SU-DHL-6 (cell line): Measurements from ENCODE around the gene MCU.
"Not testable (repeated sequence)": the region's sequence is repeated elsewhere in the genome, so short reads cannot be mapped to it uniquely, and the experiment has no call there.

ENCODE experiments used
- H2AFZ ChIP-seq: fragments of 200-600 bp; sonication (generic); 2 replicates; pipeline ENCODE4 v1.6.1; 2014; ENCODE audit warnings: low read depth, mild to moderate bottlenecking, moderate library complexity, mixed read lengths, antibody characterized with exemption, low read length; ENCODE audit not compliant: severe bottlenecking
- H3F3A ChIP-seq: fragments of 200-600 bp; shearing (Covaris generic); 2 replicates; pipeline ENCODE4 v1.6.0; 2016; ENCODE audit warnings: antibody characterized with exemption, mild to moderate bottlenecking; ENCODE audit not compliant: insufficient read depth
- H3K27ac ChIP-seq: fragments of 200-600 bp; sonication (generic); 2 replicates; pipeline ENCODE4 v1.5.1; 2016; ENCODE audit warnings: low read depth, mild to moderate bottlenecking, low read length, moderate library complexity, mixed read lengths
- H3K27me3 ChIP-seq: fragments of 200-600 bp; sonication (generic), shearing (Covaris generic); 2 replicates; pipeline ENCODE4 v1.6.0; 2014; ENCODE audit warnings: mild to moderate bottlenecking, low read length
- H3K36me3 ChIP-seq: fragments of 200-600 bp; sonication (generic); 2 replicates; pipeline ENCODE4 v1.6.1; 2014; ENCODE audit warnings: mild to moderate bottlenecking, low read length, mixed read lengths
- H3K4me2 ChIP-seq: fragments of 300-600, 200-600 bp; shearing (Covaris generic), sonication (generic); 2 replicates; pipeline ENCODE4 v1.6.0; 2014; ENCODE audit warnings: low read length, low read depth, mild to moderate bottlenecking; ENCODE audit not compliant: poor library complexity, severe bottlenecking
- H3K4me3 ChIP-seq: fragments of 200-600 bp; sonication (generic); 2 replicates; pipeline ENCODE4 v1.5.1; 2014; ENCODE audit warnings: antibody characterized with exemption, low read length, mild to moderate bottlenecking, mixed read lengths; ENCODE audit not compliant: insufficient read depth, poor library complexity, severe bottlenecking
- H3K79me2 ChIP-seq: fragments of 200-600 bp; sonication (generic); 2 replicates; pipeline ENCODE4 v1.6.1; 2014; ENCODE audit warnings: mild to moderate bottlenecking, low read length, moderate library complexity; ENCODE audit not compliant: insufficient read depth
- H3K9ac ChIP-seq: fragments of 200-600 bp; sonication (generic); 2 replicates; pipeline ENCODE4 v1.7.0; 2014; ENCODE audit warnings: mild to moderate bottlenecking, low read length
- H3K9me2 ChIP-seq: fragments of 200-600 bp; sonication (generic); replicated peaks from 2 replicates; pipeline ENCODE4 v1.6.1; 2014; ENCODE audit warnings: low read length; ENCODE audit not compliant: insufficient read depth
- H3K9me3 ChIP-seq: fragments of 200-600 bp; sonication (generic); 2 replicates; pipeline ENCODE4 v1.6.1; 2014; ENCODE audit warnings: low read length, mixed read lengths; ENCODE audit not compliant: insufficient read depth
- H4K20me1 ChIP-seq: fragments of 200-600 bp; sonication (generic); 2 replicates; pipeline ENCODE4 v1.6.1; 2014; ENCODE audit warnings: low read depth, mild to moderate bottlenecking, antibody characterized with exemption, low read length, moderate library complexity, mixed read lengths
- CTCF ChIP-seq: fragments of 200-600 bp; sonication (generic); IDR thresholded peaks from one replicate; pipeline ENCODE4 v1.5.1; 2017; ENCODE audit warnings: antibody characterized with exemption, mild to moderate bottlenecking, low read length, moderate library complexity; ENCODE audit not compliant: insufficient read depth, poor library complexity, severe bottlenecking
- EZH2phosphoT487 ChIP-seq: fragments of 200-600 bp; sonication (generic), shearing (Covaris generic); conservative IDR thresholded peaks from 2 replicates; pipeline ENCODE4 v1.6.1; 2018; ENCODE audit warnings: mild to moderate bottlenecking, antibody characterized with exemption, low read length, moderate library complexity, mixed read lengths

Gene MCU

GRCh38 chr10:72697716-72698115, 5.8 kb downstream of the MCU start:
- Histone ChIP-seq H3K9me2 (no peaks in the 10 kb centered on the region), H2AFZ (no peak overlapping the region), H3K9me3 (no peaks in the 10 kb centered on the region), H3F3A (peaks cover 11% of the 10 kb centered on the region; the same call in 1 of the 2 replicates), H3K27me3 (no peaks in the 10 kb centered on the region), H3K9ac (no peak overlapping the region), H3K36me3 (no peaks in the 10 kb centered on the region), H3K27ac (no peak overlapping the region), H3K79me2 (peaks cover 46% of the 10 kb centered on the region), H4K20me1 (no peaks in the 10 kb centered on the region; the same call in 1 of the 2 replicates), H3K4me2 (no peak overlapping the region), H3K4me3 (no peak overlapping the region)
- no peak for TF ChIP-seq CTCF
- TF ChIP-seq EZH2phosphoT487: no peak

- not testable (repeated sequence) for H3K9me3 ChIP-seq, H3K36me3 ChIP-seq, H3K9ac ChIP-seq, H2AFZ ChIP-seq, H3K27ac ChIP-seq, H3K4me3 ChIP-seq, H3K4me2 ChIP-seq, H3K27me3 ChIP-seq, H3K9me2 ChIP-seq, H3F3A ChIP-seq, H4K20me1 ChIP-seq
- peaks cover 18% of the 10 kb centered on the region; the same call in 1 of the 2 replicates for H3K79me2 ChIP-seq
Observed at GRCh38 chr10:72702465-72702864, 10.5 kb downstream of the MCU start.

- TF ChIP-seq CTCF: no peak
- TF ChIP-seq EZH2phosphoT487: no peak
- H3K9ac ChIP-seq: no peak overlapping the region
- H3F3A ChIP-seq: no peaks in the 10 kb centered on the region
- no peaks in the 10 kb centered on the region for H3K27me3 ChIP-seq
- H2AFZ ChIP-seq: no peak overlapping the region
- no peaks in the 10 kb centered on the region for H3K36me3 ChIP-seq
- H3K79me2 ChIP-seq: peaks cover 19% of the 10 kb centered on the region; the same call in 1 of the 2 replicates
- no peak overlapping the region for H3K4me2 ChIP-seq
- H3K9me2 ChIP-seq: no peaks in the 10 kb centered on the region
- H3K4me3 ChIP-seq: no peak overlapping the region
- no peak overlapping the region for H3K27ac ChIP-seq
- H3K9me3 ChIP-seq: no peaks in the 10 kb centered on the region
- no peaks in the 10 kb centered on the region for H4K20me1 ChIP-seq
Observed at GRCh38 chr10:72702868-72703581, 11.1 kb downstream of the MCU start.

- H3K79me2 ChIP-seq: peaks cover 21% of the 10 kb centered on the region; the same call in 1 of the 2 replicates
Observed at GRCh38 chr10:72704117-72704516, 12.2 kb downstream of the MCU start.

More at GRCh38 chr10:72704117-72704516, 12.2 kb downstream of the MCU start:
- Histone ChIP-seq H3K4me2 (no peak overlapping the region), H2AFZ (no peak overlapping the region), H3K36me3 (no peaks in the 10 kb centered on the region), H3K9ac (no peak overlapping the region), H4K20me1 (no peaks in the 10 kb centered on the region), H3K9me3 (no peaks in the 10 kb centered on the region), H3K27me3 (no peaks in the 10 kb centered on the region), H3K4me3 (no peak overlapping the region), H3F3A (no peaks in the 10 kb centered on the region), H3K27ac (no peak overlapping the region), H3K9me2 (no peaks in the 10 kb centered on the region)
- no peak for TF ChIP-seq CTCF
- no peak for TF ChIP-seq EZH2phosphoT487
